ENCODE data around the gene CCDC182.

CCDC182 gene

GRCh38 chr17:57762452-57763395 is 17.6 kb upstream of the CCDC182 start:
- Histone ChIP-seq H3K27me3 (ENCODE audit: insufficient read depth, low read depth, severe bottlenecking) (no peaks in the 10 kb centered on the region), H3K36me3 (no peaks in the 10 kb centered on the region), H3K9me3 (ENCODE audit: severe bottlenecking) (no peaks in the 10 kb centered on the region), H3K27ac (peak overlapping the region; percentile 37), H3K4me3 (ENCODE audit: low read depth, low read length) (no peak overlapping the region)
- no peak for TF ChIP-seq CTCF (IDR thresholded peaks at IDR 0.05; ENCODE audit: low read depth, low read length)
- DNase-seq = no peak

- Histone ChIP-seq H3K9me3 (ENCODE audit: severe bottlenecking) (no peaks in the 10 kb centered on the region), H3K27me3 (ENCODE audit: insufficient read depth, low read depth, severe bottlenecking) (no peaks in the 10 kb centered on the region), H3K4me3 (ENCODE audit: low read depth, low read length) (no peak overlapping the region), H3K36me3 (no peaks in the 10 kb centered on the region), H3K27ac (peak overlapping the region; percentile 37)
- TF ChIP-seq CTCF (IDR thresholded peaks at IDR 0.05; ENCODE audit: low read depth, low read length) = no peak
- peak; percentile 51 for DNase-seq
These were observed 16.8 kb upstream of the CCDC182 start for GRCh38 chr17:57761887-57762286.

GRCh38 chr17:57760046-57760445 is 14.9 kb upstream of the CCDC182 start:
- TF ChIP-seq CTCF (IDR thresholded peaks at IDR 0.05; ENCODE audit: low read depth, low read length) = no peak

GRCh38 chr17:57758654-57759053 is 13.6 kb upstream of the CCDC182 start:
- no peaks in the 10 kb centered on the region for H3K9me3 ChIP-seq (ENCODE audit: severe bottlenecking)
- no peak overlapping the region for H3K4me3 ChIP-seq (ENCODE audit: low read depth, low read length)
- TF ChIP-seq CTCF (IDR thresholded peaks at IDR 0.05; ENCODE audit: low read depth, low read length) = no peak
- H3K27me3 ChIP-seq (ENCODE audit: insufficient read depth, low read depth, severe bottlenecking) = no peaks in the 10 kb centered on the region
- H3K27ac ChIP-seq = no peak overlapping the region
- no peak for DNase-seq
- no peaks in the 10 kb centered on the region for H3K36me3 ChIP-seq

More at GRCh38 chr17:57760046-57760445, 14.9 kb upstream of the CCDC182 start:
- Histone ChIP-seq H3K27ac (no peak overlapping the region), H3K27me3 (ENCODE audit: insufficient read depth, low read depth, severe bottlenecking) (no peaks in the 10 kb centered on the region), H3K9me3 (ENCODE audit: severe bottlenecking) (no peaks in the 10 kb centered on the region), H3K36me3 (no peaks in the 10 kb centered on the region), H3K4me3 (ENCODE audit: low read depth, low read length) (no peak overlapping the region)
- no peak for DNase-seq

- Histone ChIP-seq H3K9me3 (ENCODE audit: severe bottlenecking) (no peaks in the 10 kb centered on the region), H3K36me3 (no peaks in the 10 kb centered on the region), H3K27me3 (ENCODE audit: insufficient read depth, low read depth, severe bottlenecking) (no peaks in the 10 kb centered on the region), H3K4me3 (ENCODE audit: low read depth, low read length) (no peak overlapping the region), H3K27ac (no peak overlapping the region)
- TF ChIP-seq CTCF (IDR thresholded peaks at IDR 0.05; ENCODE audit: low read depth, low read length) = no peak
- DNase-seq = no peak
These were observed 12.6 kb upstream of the CCDC182 start for GRCh38 chr17:57757735-57758134.

Measured in WERI-Rb-1 (cell line).